ENCODE results near the gene MINAR1. TPM values are rescaled to one million over a fixed set of nuclear protein-coding genes. Genes with fewer than 3 reads are reported as not detected.

Gene MINAR1
- total RNA-seq, 2 experiments from 2014 or later, result 1.8 to 2.0 TPM

- no peak overlapping the region for H3K4me2 ChIP-seq (ENCODE audit: low read length)
- no peaks in the 10 kb centered on the region for H3K9me2 ChIP-seq (ENCODE audit: insufficient read depth, low read length)
- ChIA-PET POLR2A (no interaction called here), CTCF (ENCODE audit: unreplicated experiment) (no interaction called here)
- no peak for DNase-seq (ENCODE audit: low spot score)
- intact Hi-C loops (cut with micrococcal nuclease; ENCODE audit: unreplicated experiment), result no loop called here
- H3K4me3 ChIP-seq (ENCODE audit: low read depth, low read length, poor library complexity, severe bottlenecking), result no peak overlapping the region
- no peak overlapping the region for H2AFZ ChIP-seq (ENCODE audit: low read length)
- TF ChIP-seq, protein P1, sequence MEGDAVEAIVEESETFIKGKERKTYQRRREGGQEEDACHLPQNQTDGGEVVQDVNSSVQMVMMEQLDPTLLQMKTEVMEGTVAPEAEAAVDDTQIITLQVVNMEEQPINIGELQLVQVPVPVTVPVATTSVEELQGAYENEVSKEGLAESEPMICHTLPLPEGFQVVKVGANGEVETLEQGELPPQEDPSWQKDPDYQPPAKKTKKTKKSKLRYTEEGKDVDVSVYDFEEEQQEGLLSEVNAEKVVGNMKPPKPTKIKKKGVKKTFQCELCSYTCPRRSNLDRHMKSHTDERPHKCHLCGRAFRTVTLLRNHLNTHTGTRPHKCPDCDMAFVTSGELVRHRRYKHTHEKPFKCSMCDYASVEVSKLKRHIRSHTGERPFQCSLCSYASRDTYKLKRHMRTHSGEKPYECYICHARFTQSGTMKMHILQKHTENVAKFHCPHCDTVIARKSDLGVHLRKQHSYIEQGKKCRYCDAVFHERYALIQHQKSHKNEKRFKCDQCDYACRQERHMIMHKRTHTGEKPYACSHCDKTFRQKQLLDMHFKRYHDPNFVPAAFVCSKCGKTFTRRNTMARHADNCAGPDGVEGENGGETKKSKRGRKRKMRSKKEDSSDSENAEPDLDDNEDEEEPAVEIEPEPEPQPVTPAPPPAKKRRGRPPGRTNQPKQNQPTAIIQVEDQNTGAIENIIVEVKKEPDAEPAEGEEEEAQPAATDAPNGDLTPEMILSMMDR (conservative IDR thresholded peaks at IDR 0.05; ENCODE audit: low read length), result no peak
- TF ChIP-seq EZH2phosphoT487 (IDR thresholded peaks at IDR 0.05; ENCODE audit: borderline replicate concordance, low read depth, low read length), result no peak
- H3K36me3 ChIP-seq (ENCODE audit: insufficient read depth, low read length), result no peaks in the 10 kb centered on the region
- no peaks in the 10 kb centered on the region for H3K9me3 ChIP-seq (ENCODE audit: low read length)
- no TSS peak for BruUV-seq (replicated peaks)
- no peaks in the 10 kb centered on the region for H3K4me1 ChIP-seq (ENCODE audit: insufficient read depth, low read length, poor library complexity, severe bottlenecking)
- no peak overlapping the region for H3K27ac ChIP-seq (ENCODE audit: low read depth, low read length, poor library complexity, severe bottlenecking)
- no peaks in the 10 kb centered on the region for H3K79me2 ChIP-seq (ENCODE audit: insufficient read depth, low read depth, low read length)
- H4K20me1 ChIP-seq (ENCODE audit: insufficient read depth, low read length), result no peaks in the 10 kb centered on the region
Measured at GRCh38 chr15:79479616-79480015, 47.5 kb downstream of the MINAR1 start.

- H3K4me1 ChIP-seq (ENCODE audit: insufficient read depth, low read length, poor library complexity, severe bottlenecking), result no peaks in the 10 kb centered on the region
- H3K4me2 ChIP-seq (ENCODE audit: low read length), result no peak overlapping the region
- DNase-seq (ENCODE audit: low spot score), result no peak
- H2AFZ ChIP-seq (ENCODE audit: low read length), result no peak overlapping the region
- H3K36me3 ChIP-seq (ENCODE audit: insufficient read depth, low read length), result no peaks in the 10 kb centered on the region
- H3K27ac ChIP-seq (ENCODE audit: low read depth, low read length, poor library complexity, severe bottlenecking), result no peak overlapping the region
- no peaks in the 10 kb centered on the region for H4K20me1 ChIP-seq (ENCODE audit: insufficient read depth, low read length)
- no TSS peak for BruUV-seq (replicated peaks)
- TF ChIP-seq, protein P1 (conservative IDR thresholded peaks at IDR 0.05; ENCODE audit: low read length), result no peak
- no peak for TF ChIP-seq EZH2phosphoT487 (IDR thresholded peaks at IDR 0.05; ENCODE audit: borderline replicate concordance, low read depth, low read length)
- intact Hi-C loops (cut with micrococcal nuclease; ENCODE audit: unreplicated experiment), result no loop called here
- H3K4me3 ChIP-seq (ENCODE audit: low read depth, low read length, poor library complexity, severe bottlenecking), result no peak overlapping the region
- H3K9me3 ChIP-seq (ENCODE audit: low read length), result no peaks in the 10 kb centered on the region
- no peaks in the 10 kb centered on the region for H3K9me2 ChIP-seq (ENCODE audit: insufficient read depth, low read length)
- ChIA-PET POLR2A (interaction anchor here (0.6 kb wide), 1 partner anchor 841 kb away, joined by 3 read pairs; no protein-coding TSS in a partner anchor), CTCF (ENCODE audit: unreplicated experiment) (no interaction called here)
- no peaks in the 10 kb centered on the region for H3K79me2 ChIP-seq (ENCODE audit: insufficient read depth, low read depth, low read length)
Measured at GRCh38 chr15:79481793-79482192, 49.7 kb downstream of the MINAR1 start.

Other genes with a start within 250 kb of the MINAR1 start
- gene ANKRD34C, start 149.6 kb upstream of the MINAR1 start, total RNA-seq (2014; rRNA removed; shearing (Covaris generic)), result not detected in 2 replicates
- gene ANKRD34C, start 149.6 kb upstream of the MINAR1 start, total RNA-seq (2022), result not detected in 2 replicates
- gene TMED3, start 121.2 kb upstream of the MINAR1 start, total RNA-seq (2014; rRNA removed; shearing (Covaris generic)), result 51.5 and 55.9 TPM in 2 replicates
- gene TMED3, start 121.2 kb upstream of the MINAR1 start, total RNA-seq (2022), result 31.5 and 33.2 TPM in 2 replicates

Measured in OCI-LY7 (cell line).